Measurements from ENCODE around the gene ZNF280B. TPM values are rescaled to one million over a fixed set of nuclear protein-coding genes. Genes with fewer than 3 reads are reported as not detected.
"Not testable (repeated sequence)": the region's sequence is repeated elsewhere in the genome, so short reads cannot be mapped to it uniquely, and the experiment has no call there.

ZNF280B gene
- total RNA-seq, 1 experiment from 2014 or later = not detected

- intact Hi-C loops (cut with micrococcal nuclease) = no loop called here
- no peaks in the 10 kb centered on the region for H3K9me3 Mint-ChIP-seq (ENCODE audit: unreplicated experiment)
- H3K27ac Mint-ChIP-seq (ENCODE audit: low read depth, unreplicated experiment) = no peak overlapping the region
- no peak overlapping the region for H3K4me3 Mint-ChIP-seq (ENCODE audit: unreplicated experiment)
- no peaks in the 10 kb centered on the region for H3K4me1 Mint-ChIP-seq (ENCODE audit: insufficient read depth, unreplicated experiment)
- DNase-seq (ENCODE audit: unreplicated experiment) = no peak
- peaks cover 61% of the 10 kb centered on the region for H3K27me3 Mint-ChIP-seq (ENCODE audit: insufficient read depth, unreplicated experiment)
- CTCF ChIA-PET = no interaction called here
- POLR2A ChIA-PET = no interaction called here
- no TSS peak for BruUV-seq (replicated peaks)
- H3K36me3 Mint-ChIP-seq (ENCODE audit: insufficient read depth, unreplicated experiment) = no peaks in the 10 kb centered on the region
- no peak for TF ChIP-seq CTCF (IDR thresholded peaks at IDR 0.05; ENCODE audit: unreplicated experiment)
Observed at GRCh38 chr22:22498267-22498666, 10.3 kb downstream of the ZNF280B start.

- intact Hi-C loops (cut with micrococcal nuclease); H3K36me3 Mint-ChIP-seq (ENCODE audit: insufficient read depth, unreplicated experiment); POLR2A ChIA-PET; BruUV-seq (replicated peaks); DNase-seq (ENCODE audit: unreplicated experiment); H3K9me3 Mint-ChIP-seq (ENCODE audit: unreplicated experiment); H3K4me1 Mint-ChIP-seq (ENCODE audit: insufficient read depth, unreplicated experiment); H3K4me3 Mint-ChIP-seq (ENCODE audit: unreplicated experiment); H3K27ac Mint-ChIP-seq (ENCODE audit: low read depth, unreplicated experiment): not testable (repeated sequence)
- H3K27me3 Mint-ChIP-seq (ENCODE audit: insufficient read depth, unreplicated experiment) = peaks cover 81% of the 10 kb centered on the region
- CTCF ChIA-PET = interaction anchor here (0.6 to 0.9 kb wide), 2 partner anchors 24 to 84 kb away, joined by 4 to 5 read pairs; no protein-coding TSS in a partner anchor
Observed at GRCh38 chr22:22491589-22491988, 17.0 kb downstream of the ZNF280B start.

GRCh38 chr22:22488736-22489135 is 19.8 kb downstream of the ZNF280B start:
- DNase-seq (ENCODE audit: unreplicated experiment) = no peak
- H3K9me3 Mint-ChIP-seq (ENCODE audit: unreplicated experiment) = no peaks in the 10 kb centered on the region
- H3K36me3 Mint-ChIP-seq (ENCODE audit: insufficient read depth, unreplicated experiment) = no peaks in the 10 kb centered on the region
- no peak overlapping the region for H3K27ac Mint-ChIP-seq (ENCODE audit: low read depth, unreplicated experiment)
- POLR2A ChIA-PET = no interaction called here
- intact Hi-C loops (cut with micrococcal nuclease) = no loop called here
- BruUV-seq (replicated peaks) = no TSS peak
- peaks cover 83% of the 10 kb centered on the region for H3K27me3 Mint-ChIP-seq (ENCODE audit: insufficient read depth, unreplicated experiment)
- no peaks in the 10 kb centered on the region for H3K4me1 Mint-ChIP-seq (ENCODE audit: insufficient read depth, unreplicated experiment)
- CTCF ChIA-PET = interaction anchor here (1.0 to 1.9 kb wide), 2 partner anchors 26 to 66 kb away, joined by 3 to 7 read pairs; no protein-coding TSS in a partner anchor
- no peak for TF ChIP-seq CTCF (IDR thresholded peaks at IDR 0.05; ENCODE audit: unreplicated experiment)
- no peak overlapping the region for H3K4me3 Mint-ChIP-seq (ENCODE audit: unreplicated experiment)

- no TSS peak for BruUV-seq (replicated peaks)
- Mint-ChIP-seq H3K4me1 (ENCODE audit: insufficient read depth, unreplicated experiment) (no peaks in the 10 kb centered on the region), H3K36me3 (ENCODE audit: insufficient read depth, unreplicated experiment) (no peaks in the 10 kb centered on the region), H3K4me3 (ENCODE audit: unreplicated experiment) (no peak overlapping the region), H3K9me3 (ENCODE audit: unreplicated experiment) (no peaks in the 10 kb centered on the region), H3K27me3 (ENCODE audit: insufficient read depth, unreplicated experiment) (peaks cover 76% of the 10 kb centered on the region), H3K27ac (ENCODE audit: low read depth, unreplicated experiment) (no peak overlapping the region)
- no peak for DNase-seq (ENCODE audit: unreplicated experiment)
- no peak for TF ChIP-seq CTCF (IDR thresholded peaks at IDR 0.05; ENCODE audit: unreplicated experiment)
- POLR2A ChIA-PET = no interaction called here
- CTCF ChIA-PET = no interaction called here
- intact Hi-C loops (cut with micrococcal nuclease) = no loop called here
Observed at GRCh38 chr22:22487869-22488597, 20.5 kb downstream of the ZNF280B start.

Measured in MCF 10A (cell line).